Stimulated activated CD8-positive, alpha-beta memory T cell treated with anti-CD3 and anti-CD28 coated beads, Interleukin-12 subunit alpha, Interleukin-12 subunit beta, amount 100 ng/mL, for 24 hours (primary cell): ENCODE data around the gene MSH2.
A peak's percentile ranks its signal among the peaks of the same experiment; 100 is the strongest.

Experiments used
- DNase-seq: peaks from one replicate; pipeline ENCODE4 v3.0.0-alpha.2; 2020; ENCODE audit errors: extremely low read depth

MSH2 gene

DNA sequence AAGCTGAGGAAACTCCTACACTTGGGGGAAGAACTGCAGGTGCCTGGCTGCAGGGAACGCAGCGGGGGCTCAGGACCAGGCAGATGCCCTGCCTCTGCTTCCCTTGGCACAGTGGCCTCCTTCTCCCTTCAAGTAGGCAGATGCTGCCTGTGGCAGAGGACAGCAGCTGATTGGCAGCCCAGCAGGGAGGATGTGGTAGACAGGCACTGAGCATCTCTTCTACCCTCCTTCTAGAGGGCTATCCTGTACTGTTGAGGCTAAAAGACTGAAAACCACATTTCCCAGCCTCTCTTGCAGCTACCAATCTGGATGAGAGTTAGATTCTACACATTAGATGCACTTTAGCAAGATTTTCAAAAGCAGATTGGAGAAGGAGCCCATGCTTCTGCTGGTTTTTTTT lies 105.7 kb downstream of the MSH2 start:
- DNase-seq = no peak

- no peak for DNase-seq
Measured at GRCh38 chr2:47509250-47509649, 106.3 kb downstream of the MSH2 start.

DNA sequence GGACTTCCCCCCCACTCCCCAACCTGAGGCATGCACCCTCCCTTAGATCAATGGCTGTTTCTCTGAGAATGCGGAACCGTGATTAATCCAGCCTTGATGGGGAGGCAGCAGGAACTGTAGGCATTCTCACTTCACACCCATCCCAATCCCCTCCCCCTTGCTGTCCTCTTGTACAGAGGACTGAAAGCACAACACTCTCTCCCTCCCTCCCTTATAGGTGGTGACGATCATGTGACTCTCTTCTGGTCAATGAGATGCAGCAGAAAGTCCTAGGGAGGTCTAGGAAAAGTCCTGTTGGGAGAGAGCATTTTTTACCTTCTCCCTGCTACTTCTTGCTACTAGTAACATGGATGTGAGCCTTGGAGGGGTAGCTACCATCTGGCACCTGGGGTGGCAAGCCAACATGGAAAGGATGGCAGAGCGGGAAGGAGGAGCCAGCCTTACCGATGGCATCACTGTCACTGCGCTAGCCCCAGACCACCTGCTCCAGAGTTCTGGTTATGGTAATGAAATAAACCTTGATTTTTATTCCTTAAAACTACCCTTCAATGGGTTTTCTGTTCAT lies 106.9 kb downstream of the MSH2 start:
- no peak for DNase-seq

- no peak for DNase-seq
Measured at GRCh38 chr2:47510745-47511144, 107.8 kb downstream of the MSH2 start.

GRCh38 chr2:47512581-47513083 lies 109.7 kb downstream of the MSH2 start:
- DNase-seq = no peak

GRCh38 chr2:47513981-47514520 lies 111.1 kb downstream of the MSH2 start:
- DNase-seq = no peak

DNA sequence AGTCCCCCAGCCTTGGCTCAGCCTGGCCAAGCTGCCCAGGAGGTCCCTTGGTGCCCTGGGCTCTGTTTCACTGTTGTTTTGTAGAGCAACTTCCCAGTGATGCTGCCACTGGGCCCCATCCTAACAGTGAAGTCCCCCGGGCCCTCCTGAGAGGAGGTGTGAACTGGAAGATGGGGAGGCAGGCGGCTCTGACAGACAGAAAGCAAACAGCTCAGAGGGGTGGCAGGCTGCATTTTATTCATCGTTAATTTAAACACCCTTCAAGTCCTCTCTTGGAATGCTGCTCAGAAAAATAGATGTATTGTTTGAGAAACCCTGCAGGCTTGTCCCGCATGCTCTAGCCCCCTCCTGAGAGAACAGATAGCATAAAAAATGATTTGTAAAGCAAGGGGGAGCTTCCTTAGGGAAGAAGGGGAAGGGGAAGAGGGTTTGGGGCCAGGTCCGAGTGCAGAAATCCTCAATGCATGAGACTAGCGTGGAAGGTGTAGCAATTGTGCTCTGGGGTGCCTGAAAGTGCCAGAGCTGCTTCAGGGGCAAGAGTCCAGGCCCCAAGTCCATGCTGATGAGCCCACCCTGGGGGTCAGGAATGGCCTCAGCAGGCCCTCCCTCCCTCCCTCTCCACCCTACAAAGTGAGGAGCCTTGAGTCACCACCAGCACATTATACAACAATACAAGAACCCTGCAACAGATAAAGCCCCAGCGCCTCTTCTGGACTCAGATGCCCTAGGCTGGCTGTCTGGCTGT lies 113.6 kb downstream of the MSH2 start:
- no peak for DNase-seq

DNA sequence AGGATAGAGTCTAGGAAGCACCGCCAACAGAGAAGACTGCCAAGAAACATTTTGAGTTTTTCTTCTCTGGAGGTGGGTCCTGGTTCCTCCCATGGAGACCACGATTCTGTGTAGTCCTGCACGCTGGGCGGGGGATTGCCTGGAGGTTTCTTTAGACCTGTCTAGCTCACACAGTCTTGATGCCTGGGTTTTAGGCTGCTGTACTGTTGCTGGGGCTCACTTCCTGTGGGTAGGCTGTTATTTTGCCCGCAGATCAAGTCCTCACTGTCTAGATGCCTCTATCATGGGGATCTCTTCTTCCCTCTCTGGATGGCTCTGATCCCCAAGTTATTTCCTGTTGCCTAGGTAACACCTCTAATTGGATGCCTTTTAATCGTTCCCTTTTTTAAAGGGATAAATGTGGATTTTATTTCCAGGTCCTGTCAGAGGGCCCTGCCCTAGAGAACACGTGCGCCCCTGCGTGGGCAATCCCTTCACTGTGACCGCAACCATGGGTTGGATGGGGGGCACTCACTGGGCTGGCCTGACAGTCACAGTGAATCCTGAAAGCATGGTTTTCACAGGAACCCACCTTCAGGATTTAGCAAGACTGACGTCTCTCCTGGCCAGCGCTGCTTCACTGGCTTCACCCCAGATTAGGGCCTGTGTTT lies 115.7 kb downstream of the MSH2 start:
- no peak for DNase-seq

- no peak for DNase-seq
Measured at GRCh38 chr2:47519147-47519537, 116.2 kb downstream of the MSH2 start.

- no peak for DNase-seq
Measured at GRCh38 chr2:47519604-47520301, 116.8 kb downstream of the MSH2 start.

GRCh38 chr2:47520302-47520630 lies 117.3 kb downstream of the MSH2 start:
- DNase-seq = no peak

DNA sequence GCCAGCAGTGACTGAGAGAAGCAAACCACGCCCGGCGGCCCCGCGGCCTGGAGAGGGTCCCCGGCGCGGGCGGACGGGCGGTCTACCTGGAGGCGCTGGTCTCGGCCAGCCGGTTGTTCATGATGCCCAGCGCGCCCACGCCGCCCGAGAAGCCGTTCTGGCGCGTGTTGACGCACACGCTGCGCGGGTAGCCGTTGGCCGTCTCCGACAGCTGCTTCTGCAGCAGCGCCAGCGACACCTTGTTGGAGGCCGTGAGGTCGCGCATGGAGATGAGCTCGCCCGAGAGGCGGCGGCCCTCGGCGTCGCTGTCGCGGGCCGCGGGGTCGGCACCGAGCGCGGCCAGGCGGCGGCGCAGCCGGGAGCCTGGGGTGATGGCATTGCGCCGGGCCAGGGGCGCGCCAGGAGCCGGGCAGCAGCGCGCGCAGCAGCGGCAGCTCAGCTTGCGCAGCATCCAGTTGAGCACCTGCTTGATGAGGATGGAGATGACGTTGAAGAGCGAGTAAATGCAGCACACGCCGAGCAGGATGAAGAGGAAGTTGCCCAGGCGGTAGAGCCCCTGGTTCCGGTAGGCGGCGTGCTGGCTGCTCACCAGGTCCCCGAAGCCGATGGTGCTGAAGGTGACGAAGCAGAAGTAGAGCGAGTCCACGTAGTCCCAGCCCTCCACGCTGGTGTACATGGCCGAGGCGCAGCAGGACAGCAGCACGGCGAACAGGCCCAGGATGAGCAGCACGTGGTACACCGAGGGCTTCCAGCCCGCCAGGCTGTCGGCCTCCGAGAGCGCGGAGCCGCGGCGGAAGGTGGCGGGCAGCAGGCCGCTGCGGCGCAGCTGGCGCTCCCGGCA lies 118.1 kb downstream of the MSH2 start:
- DNase-seq = peak; percentile 39

DNA sequence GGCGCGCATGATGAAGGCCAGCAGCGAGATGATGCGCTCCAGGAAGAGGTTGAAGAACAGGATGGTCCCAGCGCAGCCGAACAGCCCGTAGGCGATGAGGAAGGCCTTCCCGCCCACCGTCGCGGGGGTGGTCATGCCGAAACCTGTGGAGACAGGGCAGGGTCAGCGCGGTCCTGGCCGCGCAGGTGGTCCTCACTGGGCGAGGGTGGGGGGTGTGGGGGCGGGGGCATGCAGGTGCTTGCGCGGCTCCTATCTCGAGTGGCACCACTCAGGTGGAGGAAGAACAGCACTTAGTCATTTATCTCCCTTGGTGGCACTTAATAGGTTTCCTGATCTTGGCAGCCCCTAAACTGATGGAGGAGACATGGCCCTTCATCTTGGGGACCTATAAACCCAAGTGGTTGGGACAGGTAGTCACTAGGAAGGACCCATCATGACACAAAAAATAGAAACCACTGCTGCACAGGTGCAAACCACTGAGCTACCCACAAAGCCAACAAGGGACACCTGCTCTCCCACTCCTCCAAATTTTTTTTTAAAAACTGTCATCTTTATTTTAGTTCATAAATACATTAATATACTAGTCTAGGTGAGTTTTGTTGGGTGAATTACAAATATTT lies 118.8 kb downstream of the MSH2 start:
- DNase-seq = no peak

DNA sequence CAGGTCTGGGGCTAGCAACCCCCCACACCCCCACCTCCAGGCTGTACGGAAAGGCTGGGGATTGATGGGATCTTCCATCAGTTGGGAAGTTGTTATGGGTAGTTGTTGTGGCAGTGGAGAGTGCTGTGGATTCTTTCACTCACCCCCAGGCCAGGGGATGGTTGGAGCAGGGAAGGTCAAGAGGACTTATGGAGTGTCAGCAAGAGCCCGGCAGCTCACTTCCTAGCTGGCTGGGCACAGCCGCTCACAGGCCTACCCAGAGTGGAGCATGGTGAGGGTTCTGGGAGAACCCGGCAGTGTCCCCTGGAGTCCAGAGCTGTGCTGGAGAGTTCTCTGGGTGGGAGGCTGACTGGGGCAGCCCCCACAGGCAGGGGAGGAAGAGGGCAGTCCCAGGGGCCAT lies 122.2 kb downstream of the MSH2 start:
- no peak for DNase-seq

DNA sequence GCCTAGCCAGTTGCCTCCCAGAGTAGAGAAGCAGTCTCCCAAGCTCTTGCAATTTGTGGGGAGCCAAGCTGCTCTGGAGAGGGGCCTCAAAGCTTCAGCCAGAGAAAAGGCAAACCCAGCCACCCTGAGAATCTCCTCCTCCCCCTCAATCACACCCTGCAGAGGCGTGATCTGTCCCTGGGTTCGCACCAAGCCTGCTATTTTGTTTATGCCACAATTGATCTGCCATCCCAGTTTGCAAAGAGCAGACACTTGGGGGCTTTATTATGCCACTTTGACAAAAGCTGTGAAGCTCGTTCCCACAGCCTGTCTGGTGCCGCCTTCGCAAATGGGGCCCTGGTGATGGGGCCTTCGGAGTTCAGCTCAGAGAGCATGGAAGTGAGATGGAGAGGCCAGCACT lies 125.5 kb downstream of the MSH2 start:
- DNase-seq = no peak

- DNase-seq = no peak
Measured at GRCh38 chr2:47528874-47529273, 125.9 kb downstream of the MSH2 start.

- no peak for DNase-seq
Measured at GRCh38 chr2:47530105-47530760, 127.3 kb downstream of the MSH2 start.

DNA sequence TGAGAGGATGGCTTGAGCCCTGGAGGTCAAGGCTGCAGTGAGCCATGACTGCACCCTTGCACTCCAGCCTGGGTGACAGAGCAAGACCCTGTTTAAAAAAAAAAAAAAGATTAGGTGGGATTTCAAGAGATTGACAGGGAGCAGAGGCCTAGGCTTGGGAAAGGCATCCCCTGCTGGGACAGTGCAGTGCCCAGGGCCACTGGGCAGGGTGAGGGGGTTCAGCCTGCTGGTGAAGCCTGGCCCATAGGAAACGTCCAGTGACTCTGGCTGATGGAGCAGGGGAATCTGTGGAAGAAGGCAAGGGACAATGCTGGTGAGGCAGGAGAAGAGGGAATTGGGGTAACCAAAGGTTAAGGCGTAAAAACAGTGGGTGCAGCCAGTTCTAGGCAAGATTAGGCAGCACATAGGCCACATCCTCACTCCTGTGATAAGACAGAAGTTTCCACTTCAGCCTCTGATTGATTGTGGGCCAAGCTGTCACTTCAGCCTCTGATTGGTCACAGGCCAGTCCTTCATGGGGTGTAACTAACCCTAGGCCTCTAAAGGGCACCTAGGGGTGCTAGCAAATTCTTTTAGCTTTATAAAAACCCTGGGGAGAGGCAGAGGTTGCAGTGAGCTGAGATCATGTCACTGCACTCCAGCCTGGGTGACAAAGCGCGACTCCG lies 128.6 kb downstream of the MSH2 start:
- DNase-seq = no peak
